ENCODE data around the gene VWA2.

- TF ChIP-seq CTCF (IDR thresholded peaks at IDR 0.05 in 4 of 5, conservative IDR thresholded peaks at IDR 0.05 in 1 of 5) = no peak
- no peak for TF ChIP-seq POLR2A (IDR thresholded peaks at IDR 0.05)
These were observed 84.0 kb downstream of the VWA2 start for GRCh38 chr10:114323023-114323422.
